Endothelial cell of umbilical vein (primary cell): ENCODE measurements around the gene MS4A1. TPM values are rescaled to one million over a fixed set of nuclear protein-coding genes. Genes with fewer than 3 reads are reported as not detected.
"Not testable (repeated sequence)": the region's sequence is repeated elsewhere in the genome, so short reads cannot be mapped to it uniquely, and the experiment has no call there.

Experiments used
- BruUV-seq: library from RNA; stranded (reverse); fragments of 400-500 nt; replicated peaks from 2 replicates; lab custom pipeline; 2021; lab: Mats Ljungman, UMichigan
- CTCF ChIA-PET: fragments of 300-600, 350-600 bp; sonication (Branson Sonifier 250); formaldehyde crosslinking; loops from one replicate; lab custom pipeline; 2021; ENCODE audit warnings: antibody characterized with exemption, inconsistent platforms; lab: Charles Lee
- POLR2A ChIA-PET: fragments of 300-600, 350-600 bp; sonication (Branson Sonifier 250); formaldehyde crosslinking; loops from one replicate; lab custom pipeline; 2021; ENCODE audit warnings: antibody characterized with exemption, inconsistent platforms; lab: Charles Lee
- DNase-seq: peaks from one replicate; pipeline ENCODE4 v3.0.0-alpha.2; 2011; ENCODE audit warnings: low read depth, low spot score
- FAIRE-seq: peaks from 2 replicates; lab custom pipeline; 2011; peaks lifted over from hg19 to GRCh38; lab: Jason Lieb, UNC
- H2AFZ ChIP-seq: 2 replicates; pipeline ENCODE4 v1.6.0; 2012; ENCODE audit warnings: low read depth, low read length, control low read depth, inconsistent platforms
- H3K27ac ChIP-seq: 2 replicates; pipeline ENCODE4 v1.5.1; 2011; ENCODE audit warnings: low read depth, mild to moderate bottlenecking, control low read depth, low read length, moderate library complexity; ENCODE audit not compliant: insufficient read depth
- H3K27me3 ChIP-seq, 2 experiments: 2 replicates each; pipeline versions ENCODE4 v1.6.0 to v1.6.1; 2011; ENCODE audit warnings: low read length in 2 of 2, mixed read lengths in 1 of 2; ENCODE audit not compliant: control insufficient read depth in 2 of 2, insufficient read depth in 2 of 2
- H3K36me3 ChIP-seq, 2 experiments: 2 replicates in 1 of 2; 3 replicates in 1 of 2; pipeline ENCODE4 v1.5.1; 2011; ENCODE audit warnings: low read length in 2 of 2, mild to moderate bottlenecking in 1 of 2, moderate library complexity in 1 of 2; ENCODE audit not compliant: control insufficient read depth in 2 of 2, insufficient read depth in 2 of 2; ENCODE audit errors: extremely low read depth in 1 of 2
- H3K4me1 ChIP-seq: 3 replicates; pipeline ENCODE4 v1.5.1; 2011; ENCODE audit warnings: mild to moderate bottlenecking, low read length; ENCODE audit not compliant: control insufficient read depth, insufficient read depth; ENCODE audit errors: extremely low read depth
- H3K4me2 ChIP-seq: 2 replicates; pipeline ENCODE4 v1.6.1; 2011; ENCODE audit warnings: low read length, control low read depth, mixed read lengths; ENCODE audit not compliant: insufficient read depth
- H3K4me3 ChIP-seq, 3 experiments: fragments of 200-600 bp in 1 of 3; sonication (generic), shearing (Covaris generic) in 1 of 3; replicated peaks in 1 of 3; 2 replicates each; pipeline ENCODE4 v1.5.1; 2011 to 2016; ENCODE audit warnings: control low read depth in 3 of 3, low read length in 3 of 3, mild to moderate bottlenecking in 2 of 3, inconsistent platforms in 1 of 3, low read depth in 1 of 3, moderate library complexity in 1 of 3; ENCODE audit not compliant: insufficient read depth in 1 of 3
- H3K79me2 ChIP-seq: 2 replicates; pipeline ENCODE4 v1.6.0; 2012; ENCODE audit warnings: low read length, inconsistent platforms; ENCODE audit not compliant: control insufficient read depth, insufficient read depth
- H3K9ac ChIP-seq: replicated peaks from 2 replicates; pipeline ENCODE3; 2011; ENCODE audit warnings: low read length, control low read depth; ENCODE audit not compliant: insufficient read depth; ENCODE audit errors: extremely low read depth
- H3K9me1 ChIP-seq: replicated peaks from 3 replicates; pipeline ENCODE4 v1.6.0; 2011; ENCODE audit warnings: mild to moderate bottlenecking, low read length; ENCODE audit not compliant: control insufficient read depth, insufficient read depth; ENCODE audit errors: extremely low read depth
- H3K9me3 ChIP-seq: replicated peaks from 2 replicates; pipeline ENCODE4 v1.5.1; 2012; ENCODE audit warnings: low read length, inconsistent platforms; ENCODE audit not compliant: control insufficient read depth, insufficient read depth
- H4K20me1 ChIP-seq: replicated peaks from 2 replicates; pipeline ENCODE3; 2011; ENCODE audit warnings: mild to moderate bottlenecking, low read length; ENCODE audit not compliant: control insufficient read depth, insufficient read depth; ENCODE audit errors: extremely low read depth
- CTCF ChIP-seq, 2 donors: IDR thresholded peaks; 1 replicate in 1 of 2; 2 replicates in 1 of 2; pipeline ENCODE4 v1.5.1; 2011; ENCODE audit warnings: low read length in 2 of 2, mild to moderate bottlenecking in 2 of 2, moderate library complexity in 2 of 2, control low read depth in 1 of 2, inconsistent platforms in 1 of 2, low read depth in 1 of 2; ENCODE audit not compliant: insufficient read depth in 1 of 2; ENCODE audit errors: extremely low read depth in 1 of 2
- EZH2 ChIP-seq: IDR thresholded peaks from 2 replicates; pipeline ENCODE4 v1.6.1; 2012; ENCODE audit warnings: borderline replicate concordance, low read depth, mild to moderate bottlenecking, moderate library complexity, low read length, inconsistent platforms; ENCODE audit not compliant: severe bottlenecking
- FOS ChIP-seq: IDR thresholded peaks from 2 replicates; pipeline ENCODE4 v1.6.1; 2011; ENCODE audit warnings: mild to moderate bottlenecking, low read length, moderate library complexity, borderline replicate concordance; ENCODE audit not compliant: insufficient read depth
- GATA2 ChIP-seq: IDR thresholded peaks from 2 replicates; pipeline ENCODE4 v1.7.0; 2011; ENCODE audit warnings: low read depth, mild to moderate bottlenecking, moderate library complexity, mixed read lengths, low read length; ENCODE audit not compliant: insufficient read length, insufficient read depth
- JUN ChIP-seq: IDR thresholded peaks from 2 replicates; pipeline ENCODE4 v1.6.1; 2011; ENCODE audit warnings: borderline replicate concordance, low read depth; ENCODE audit not compliant: insufficient read length, insufficient read depth
- MYC ChIP-seq: IDR thresholded peaks from one replicate; pipeline ENCODE4 v1.6.1; 2011; ENCODE audit warnings: mild to moderate bottlenecking, low read depth, low read length
- POLR2A ChIP-seq: IDR thresholded peaks from 2 replicates; pipeline ENCODE4 v1.6.1; 2012; ENCODE audit warnings: low read depth, mild to moderate bottlenecking, control low read depth, low read length
- POLR2AphosphoS5 ChIP-seq: IDR thresholded peaks from 2 replicates; pipeline ENCODE4 v1.6.1; 2012; ENCODE audit warnings: low read depth, mild to moderate bottlenecking, control low read depth, low read length, moderate library complexity; ENCODE audit not compliant: insufficient read depth
- dilution Hi-C: fragments of 300-500 bp; cut with MboI; formaldehyde crosslinking; loops from one replicate; pipeline ENCODE4 v1.15.0; 2019; ENCODE audit warnings: low sequenced_read_pairs; ENCODE audit not compliant: extremely low pct_ligation_motif_present
- intact Hi-C: fragments of 100-400 bp; cut with micrococcal nuclease; formaldehyde crosslinking; loops from one replicate; pipeline ENCODE4 v1.10.0; 2022
- polyA plus RNA-seq, 4 experiments: library from polyadenylated mRNA; depleted of rRNA in 3 of 4; stranded (reverse) in 3 of 4; unstranded in 1 of 4; fragments of >200 nt; gene quantifications; 2 replicates each; pipeline versions ENCODE4 v1.2.1 to v1.2.3, GENCODE V29; 2011 to 2012; ENCODE audit warnings: missing spikeins in 1 of 4
- total RNA-seq: library from RNA; stranded (reverse); gene quantifications from 2 replicates; pipeline ENCODE4 v1.2.3, GENCODE V29; 2021

MS4A1 gene
- total and polyA plus RNA-seq, 2 donors (not counting 3 experiments of a cell fraction or from before 2014, with no cell fraction given), result not detected

- H3K9ac ChIP-seq, H3K4me3 ChIP-seq, DNase-seq, CTCF ChIA-PET, POLR2A ChIA-PET, H3K79me2 ChIP-seq, H3K36me3 ChIP-seq, H2AFZ ChIP-seq, FAIRE-seq, H3K4me2 ChIP-seq, H3K27me3 ChIP-seq, intact Hi-C loops, H3K9me3 ChIP-seq, H4K20me1 ChIP-seq, BruUV-seq, dilution Hi-C loops, H3K9me1 ChIP-seq, H3K4me1 ChIP-seq, H3K27ac ChIP-seq: not testable (repeated sequence)
These were observed 54.0 kb downstream of the MS4A1 start for GRCh38 chr11:60509609-60510008.

- H4K20me1 ChIP-seq, H3K27ac ChIP-seq, H3K4me1 ChIP-seq, H3K4me3 ChIP-seq, H3K9ac ChIP-seq, intact Hi-C loops, BruUV-seq, DNase-seq, H3K9me3 ChIP-seq, H3K79me2 ChIP-seq, H3K4me2 ChIP-seq, H2AFZ ChIP-seq, FAIRE-seq, CTCF ChIA-PET, POLR2A ChIA-PET, H3K9me1 ChIP-seq, dilution Hi-C loops, H3K36me3 ChIP-seq, H3K27me3 ChIP-seq: not testable (repeated sequence)
These were observed 54.6 kb downstream of the MS4A1 start for GRCh38 chr11:60510209-60510608.

- Histone ChIP-seq H3K27me3 (no peaks in the 10 kb centered on the region), H4K20me1 (no peaks in the 10 kb centered on the region), H3K4me1 (no peaks in the 10 kb centered on the region), H3K4me2 (no peak overlapping the region), H2AFZ (no peak overlapping the region), H3K36me3 (no peaks in the 10 kb centered on the region), H3K79me2 (no peaks in the 10 kb centered on the region), H3K4me3 (no peak overlapping the region), H3K27ac (no peak overlapping the region), H3K9me1 (no peaks in the 10 kb centered on the region), H3K9ac (no peak overlapping the region), H3K9me3 (no peaks in the 10 kb centered on the region)
- dilution Hi-C loops (no loop called here), intact Hi-C loops (no loop called here)
- no peak for FAIRE-seq
- CTCF ChIA-PET, result no interaction called here
- BruUV-seq, result no TSS peak
- no peak for DNase-seq
- TF ChIP-seq POLR2AphosphoS5 (no peak), GATA2 (no peak), POLR2A (no peak), EZH2 (no peak), CTCF (IDR thresholded peaks at IDR 0.05; ENCODE audit: extremely low read depth in 1 of 2, insufficient read depth in 1 of 2, low read depth in 1 of 2, low read length in 2 of 2) (no peak), MYC (no peak), FOS (no peak), JUN (no peak)
- POLR2A ChIA-PET, result no interaction called here
These were observed 55.7 kb downstream of the MS4A1 start for GRCh38 chr11:60511393-60511792.
